ENCODE results near the gene SCN10A.

GRCh38 chr3:38742550-38742949 lies 73.5 kb downstream of the SCN10A start:
- TF ChIP-seq EZH2 (IDR thresholded peaks at IDR 0.05): no peak
- TF ChIP-seq FOXP2 (optimal IDR thresholded peaks at IDR 0.05; ENCODE audit: control extremely low read depth, extremely low read length, insufficient read depth): no peak
- no peak for TF ChIP-seq POLR2AphosphoS5 (IDR thresholded peaks at IDR 0.05; ENCODE audit: borderline replicate concordance, low read depth, low read length)

All from SK-N-MC (cell line).